Renal cortex interstitium (tissue), 11 donors: ENCODE results near the gene KRT4. TPM values are rescaled to one million over a fixed set of nuclear protein-coding genes. Genes with fewer than 3 reads are reported as not detected.

ENCODE experiments used
- DNase-seq, 11 donors: peaks; one replicate each; pipeline ENCODE4 v3.0.0-alpha.2; 2013; ENCODE audit warnings: low read depth in 9 of 11, low spot score in 4 of 11; ENCODE audit errors: extremely low read depth in 1 of 11
- polyA plus RNA-seq, 3 donors: library from polyadenylated mRNA; unstranded; fragments of 120-200 nt; gene quantifications; one replicate each; pipeline ENCODE4 v1.2.1, GENCODE V29; 2013; ENCODE audit not compliant: insufficient read length in 3 of 3

KRT4 gene
- polyA plus RNA-seq, 3 donors, result 0.20 to 0.81 (median 0.65) TPM

DNA sequence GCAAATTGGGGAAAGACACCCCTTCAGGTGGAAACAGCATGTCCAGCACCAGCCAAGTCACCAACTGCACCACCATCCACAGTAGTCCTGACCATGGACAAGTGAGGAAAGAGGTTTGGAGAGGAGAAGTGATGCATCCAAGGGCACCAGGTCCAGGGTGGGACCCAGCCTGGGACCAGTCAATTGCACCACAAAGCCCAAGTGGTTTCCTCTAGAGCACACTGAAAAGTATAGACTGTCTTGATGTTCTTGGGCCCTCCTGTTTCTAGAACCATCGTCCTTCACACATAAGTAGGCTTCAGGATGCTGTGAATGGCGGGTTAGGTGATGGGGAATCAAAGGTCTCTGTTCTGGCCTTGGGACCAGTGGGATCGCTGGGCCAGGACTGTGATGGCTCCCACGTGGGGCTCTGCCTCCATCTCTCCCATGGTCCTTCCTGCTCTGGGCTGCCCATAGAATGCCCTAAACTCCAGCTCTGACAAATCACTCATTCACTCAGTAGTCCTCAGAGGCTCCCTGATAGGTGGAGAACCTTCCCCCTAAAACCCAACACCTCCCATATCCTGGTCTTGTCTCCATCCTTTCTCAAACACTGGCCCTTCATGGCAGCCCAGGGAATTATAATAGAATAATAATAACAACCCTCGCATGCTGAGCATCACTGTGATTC is 11.0 kb upstream of the KRT4 start:
- DNase-seq, result no peak

DNA sequence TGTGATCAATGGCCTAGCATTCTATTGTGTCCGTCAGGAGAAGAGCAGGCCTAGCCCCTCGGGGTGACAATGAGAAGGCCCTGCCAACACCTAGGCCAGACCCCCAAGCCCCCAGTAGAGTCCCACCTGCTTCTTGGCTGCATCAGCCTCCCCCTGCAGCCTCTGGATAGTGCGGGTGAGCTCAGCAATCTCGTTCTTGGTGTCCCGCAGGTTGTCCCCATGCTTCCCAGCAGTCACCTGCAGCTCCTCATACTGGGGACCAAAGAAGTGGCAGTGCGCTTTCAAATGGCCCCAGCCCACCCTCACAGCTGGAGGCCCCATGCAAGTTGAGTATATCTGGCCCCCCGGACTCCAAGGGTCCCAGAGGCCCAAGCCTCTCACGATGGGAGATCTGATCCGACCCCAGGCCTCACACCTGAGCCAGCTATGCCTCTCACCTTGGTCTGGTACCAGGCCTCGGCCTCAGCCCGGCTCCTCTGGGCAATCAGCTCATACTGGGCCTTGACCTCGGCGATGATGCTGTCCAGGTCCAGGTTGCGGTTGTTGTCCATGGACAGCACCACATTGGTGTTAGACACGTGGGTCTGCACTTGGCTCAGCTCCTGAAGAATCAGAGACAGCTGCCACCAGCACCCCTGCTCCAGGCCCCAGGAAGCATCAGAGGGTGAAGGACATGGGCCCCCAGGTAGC is 10.0 kb upstream of the KRT4 start:
- no peak for DNase-seq

DNA sequence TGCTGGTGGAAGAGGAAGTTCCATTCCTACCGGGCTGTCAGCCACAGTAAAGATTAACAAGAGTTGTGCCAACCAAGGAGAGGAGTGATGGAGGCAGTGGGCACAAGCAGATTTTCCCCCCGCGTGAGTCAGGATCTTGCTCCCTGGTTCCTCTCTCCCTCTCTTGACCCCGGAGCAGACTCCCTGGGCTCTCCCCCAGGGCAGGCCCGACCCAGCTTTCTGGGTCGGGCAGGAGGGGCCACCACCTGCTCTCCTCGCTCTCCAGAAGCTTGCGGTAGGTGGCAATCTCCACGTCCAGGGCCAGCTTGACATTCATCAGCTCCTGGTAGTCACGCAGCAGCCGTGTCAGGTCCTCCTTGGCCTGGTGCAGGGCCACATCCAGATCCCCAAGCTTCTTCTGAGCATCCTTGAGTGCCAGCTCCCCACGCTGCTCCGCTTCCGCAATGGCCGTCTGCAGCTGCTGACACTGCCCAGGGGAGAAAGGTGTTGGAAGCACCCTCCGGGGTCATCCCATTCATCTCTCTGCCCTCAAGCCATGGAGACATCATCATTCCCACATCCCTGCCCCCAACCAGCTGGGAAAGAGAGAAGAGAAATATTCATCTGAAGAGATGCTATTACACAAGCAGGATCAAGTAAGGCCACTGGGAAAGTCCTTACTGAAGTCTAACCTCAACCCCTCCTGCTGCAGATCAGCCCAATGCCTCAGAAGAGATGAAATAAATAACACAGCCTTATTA is 9.0 kb upstream of the KRT4 start:
- no peak for DNase-seq

- no peak for DNase-seq
These were observed 8.1 kb upstream of the KRT4 start for GRCh38 chr12:52821826-52822660.

GRCh38 chr12:52821071-52821730 is 7.3 kb upstream of the KRT4 start:
- DNase-seq, result no peak

DNA sequence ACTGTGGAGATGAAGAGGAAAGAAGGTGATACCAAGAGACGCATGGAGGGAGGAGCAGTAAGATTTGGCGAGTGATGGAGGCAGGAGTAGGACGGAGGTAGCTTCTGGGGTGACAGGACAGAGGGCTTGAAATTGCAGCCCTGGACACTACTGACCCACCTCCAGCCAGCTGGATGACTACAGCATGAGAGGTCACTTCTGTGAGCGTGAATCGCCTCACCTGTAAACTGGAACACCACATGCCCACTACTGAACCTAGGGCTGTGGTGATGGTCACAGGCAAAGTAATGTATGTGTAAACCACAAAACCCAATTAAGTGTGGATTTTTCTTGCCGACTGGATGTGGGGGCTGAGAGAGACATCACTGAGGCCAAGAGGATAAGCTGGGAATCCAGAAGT is 6.6 kb upstream of the KRT4 start:
- no peak for DNase-seq

DNA sequence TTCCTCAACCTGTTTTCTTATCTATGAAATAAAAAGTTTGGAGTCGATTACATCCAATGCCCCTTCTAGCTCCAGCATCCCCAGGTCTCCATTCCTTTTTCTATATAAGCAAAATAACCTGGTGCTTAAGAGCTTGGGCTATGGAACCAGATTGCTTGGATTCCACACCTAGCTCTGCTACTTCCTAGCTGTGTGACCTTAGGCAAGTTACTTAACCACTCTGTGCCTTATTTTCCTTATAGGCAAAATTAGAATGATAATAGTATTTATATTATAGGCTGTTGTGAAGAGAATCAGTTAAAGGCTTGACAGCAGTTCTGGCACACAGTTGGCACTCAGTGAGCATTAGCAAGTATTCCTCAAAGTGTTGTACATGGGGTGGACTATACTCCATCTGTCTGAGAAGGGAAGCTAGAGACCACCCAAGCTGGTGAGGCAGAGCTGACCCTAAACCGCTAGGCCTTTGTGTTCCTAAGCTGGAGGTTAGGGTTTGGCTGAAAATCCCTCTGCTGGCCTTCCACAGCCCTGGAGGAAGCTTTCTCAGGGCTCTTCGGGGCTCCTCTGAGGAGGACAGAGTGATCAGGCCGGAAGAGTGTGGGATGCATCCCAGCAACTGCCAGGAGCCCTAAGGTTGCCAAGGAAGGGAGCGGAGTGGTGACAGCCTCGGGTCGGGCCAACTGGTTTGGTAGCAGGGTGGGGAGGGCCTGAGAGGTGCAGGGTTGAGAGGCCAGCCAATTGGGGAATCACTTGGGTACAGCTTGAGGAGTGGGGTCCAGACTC is 6.0 kb upstream of the KRT4 start:
- DNase-seq, result no peak

GRCh38 chr12:52818887-52819420 is 5.0 kb upstream of the KRT4 start:
- DNase-seq, result no peak

DNA sequence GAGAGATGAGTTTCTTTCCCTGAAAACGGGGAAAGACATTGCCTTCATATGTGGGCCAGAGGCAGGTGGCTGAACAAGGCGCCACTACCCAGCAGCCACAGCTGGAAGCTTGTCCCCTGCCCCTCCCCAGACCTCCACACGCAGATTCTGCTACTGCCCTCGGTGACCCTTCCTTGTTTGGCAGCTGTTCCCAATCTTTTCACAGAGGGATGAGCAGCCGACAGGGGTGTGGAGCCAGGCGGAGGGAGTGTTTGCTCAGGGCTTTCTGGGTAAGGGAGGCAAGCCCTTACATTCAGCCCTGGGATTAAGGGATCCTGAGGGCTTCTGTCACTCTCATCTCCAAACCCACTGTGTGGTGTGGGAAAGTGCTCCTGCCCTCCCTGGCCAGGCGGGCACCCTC is 4.5 kb upstream of the KRT4 start:
- peak in 1 of 11 donors; percentile 6 for DNase-seq

DNA sequence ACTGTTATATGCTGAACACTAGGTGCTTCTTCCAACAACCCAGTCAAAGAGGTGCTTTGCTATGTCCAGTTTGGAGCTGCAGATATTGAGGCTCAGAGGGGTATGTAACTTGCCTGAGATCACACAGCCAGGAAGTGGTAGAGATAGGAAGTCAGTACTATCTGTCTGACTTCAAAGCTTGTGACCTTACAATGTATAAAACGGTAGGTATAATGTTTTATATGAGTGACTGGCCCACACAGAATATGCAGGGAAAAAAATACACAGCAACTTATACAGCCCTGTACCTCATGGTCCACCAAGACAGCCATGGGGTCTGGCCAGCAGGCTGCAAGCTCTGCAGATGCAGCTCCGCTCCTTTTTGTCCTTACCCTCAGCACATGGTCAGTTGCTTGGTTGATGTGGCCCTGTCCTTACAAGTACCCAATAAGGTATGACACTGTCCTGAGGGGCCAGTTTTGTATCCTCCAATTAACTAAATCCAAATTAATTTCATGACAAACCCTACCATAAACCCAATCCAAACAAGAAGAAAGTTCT is 3.9 kb upstream of the KRT4 start:
- no peak for DNase-seq

DNA sequence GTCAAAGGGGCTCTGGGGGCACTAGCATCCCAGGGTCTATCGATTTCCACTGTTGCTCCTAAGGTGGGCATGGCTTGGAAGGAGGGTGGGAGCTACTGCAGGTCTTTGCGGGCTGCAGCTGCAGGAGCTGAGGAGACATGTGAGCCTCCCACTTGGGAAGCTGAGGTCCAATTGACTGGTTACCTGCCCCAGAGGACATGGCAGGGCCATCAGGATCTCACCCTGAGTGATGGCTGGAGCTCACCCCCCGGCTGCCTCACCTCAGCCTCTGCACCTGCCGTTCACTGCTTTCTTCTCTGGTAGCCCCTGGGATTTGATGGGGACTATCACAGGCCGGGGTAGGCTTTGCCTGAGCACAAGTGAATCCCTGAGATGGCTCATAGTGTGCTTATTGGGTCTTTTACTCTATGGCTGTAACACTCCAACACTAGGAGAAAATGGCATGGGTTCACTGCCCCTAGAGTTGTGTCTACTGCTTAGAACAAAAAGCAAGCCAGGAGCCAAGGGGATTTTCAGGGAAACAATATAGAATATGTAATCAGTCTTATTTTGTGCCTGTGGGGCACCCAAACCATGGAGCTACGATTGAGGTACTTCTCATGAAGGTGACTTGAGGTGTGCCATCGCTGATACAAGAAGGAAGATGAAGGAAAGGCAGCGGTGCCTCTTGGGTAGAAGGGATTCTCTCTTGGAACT is 3.2 kb upstream of the KRT4 start:
- no peak for DNase-seq

DNA sequence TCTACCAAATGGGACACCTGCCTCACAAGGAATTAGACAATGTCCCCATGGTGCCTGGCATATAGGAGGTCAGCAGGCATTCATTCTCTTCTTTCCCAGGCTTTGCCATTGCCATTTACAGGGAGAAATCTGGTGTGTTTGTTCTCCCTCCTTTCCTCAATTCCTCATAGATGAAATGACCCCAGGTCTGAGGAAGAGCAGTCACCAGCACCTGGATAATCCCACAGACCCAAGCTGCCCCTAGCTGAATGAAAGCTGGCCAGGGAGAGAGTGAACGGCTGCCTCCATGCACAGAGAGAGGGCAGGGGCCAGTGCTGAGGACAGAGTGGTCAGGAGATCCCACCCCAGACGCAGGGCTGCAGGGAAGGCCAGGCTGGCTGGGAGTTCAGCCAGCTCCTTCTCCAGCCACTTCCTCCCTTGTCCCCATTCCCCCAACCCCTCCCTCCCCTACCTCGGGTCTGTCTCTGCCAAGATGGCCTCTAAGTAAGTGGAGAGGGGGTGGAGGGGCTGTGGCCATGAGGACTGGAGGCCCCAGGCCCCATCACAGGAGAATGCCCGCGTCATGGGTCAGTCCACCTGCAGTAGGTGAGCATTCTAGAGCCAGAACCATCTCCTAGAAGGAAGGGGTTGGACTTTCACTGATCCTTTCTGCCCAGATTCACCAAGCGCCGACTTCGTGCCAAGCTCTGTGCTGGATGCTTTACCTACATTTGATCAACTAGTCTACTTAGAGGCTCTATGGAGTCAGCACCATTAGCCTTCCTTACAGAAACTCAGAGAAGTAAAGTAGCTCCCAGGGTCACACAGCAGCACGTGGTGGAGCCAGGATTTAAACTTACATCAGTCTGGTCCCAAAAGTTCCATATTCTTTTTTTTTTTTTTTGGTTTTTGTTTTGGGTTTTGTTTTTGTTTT is 2.0 kb upstream of the KRT4 start:
- no peak for DNase-seq

DNA sequence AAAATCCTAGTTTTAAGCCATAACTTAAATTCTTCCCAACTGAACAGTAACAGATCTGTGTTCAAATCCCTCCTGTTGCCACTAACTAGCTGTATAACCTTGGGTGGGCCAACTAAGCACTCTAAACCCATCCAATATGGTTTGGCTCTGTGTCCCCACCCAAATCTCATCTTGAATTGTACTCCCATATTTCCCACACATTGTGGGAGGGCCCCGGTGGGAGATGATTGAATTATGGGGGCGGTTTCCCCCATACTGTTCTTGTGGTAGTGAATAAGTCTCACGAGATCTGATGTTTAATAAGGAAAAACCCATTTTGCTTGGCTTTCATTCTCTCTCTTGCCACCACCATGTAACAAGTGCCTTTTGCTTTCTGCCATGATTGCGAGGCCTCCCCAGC is 1.2 kb upstream of the KRT4 start:
- no peak for DNase-seq

- no peak for DNase-seq
These were observed 817 bp upstream of the KRT4 start for GRCh38 chr12:52814710-52815155.

- no peak for DNase-seq
These were observed 605 bp downstream of the KRT4 start for GRCh38 chr12:52813203-52813819.

- no peak for DNase-seq
These were observed 1.2 kb downstream of the KRT4 start for GRCh38 chr12:52812749-52813148.
